Coronary artery (tissue), 2 donors: ENCODE data around the gene MAGEF1.

Experiments used
- DNase-seq: peaks from one replicate; pipeline ENCODE4 v3.0.0-alpha.2; 2017; ENCODE audit warnings: low spot score
- H3K27ac ChIP-seq, 2 donors: fragments of 200-600 bp; sonication (generic); one replicate each; pipeline ENCODE4 v1.5.1; 2016 to 2019
- H3K4me3 ChIP-seq: fragments of 200-600 bp; sonication (generic); 2 replicates; pipeline ENCODE4 v1.5.1; 2016; ENCODE audit warnings: mild to moderate bottlenecking, moderate library complexity
- TF ChIP-seq, protein P1 (sequence below): fragments of 200-600 bp; sonication (generic); IDR thresholded peaks from one replicate; pipeline ENCODE4 v1.5.1; 2019; ENCODE audit warnings: antibody characterized with exemption

MAGEF1 gene

DNA sequence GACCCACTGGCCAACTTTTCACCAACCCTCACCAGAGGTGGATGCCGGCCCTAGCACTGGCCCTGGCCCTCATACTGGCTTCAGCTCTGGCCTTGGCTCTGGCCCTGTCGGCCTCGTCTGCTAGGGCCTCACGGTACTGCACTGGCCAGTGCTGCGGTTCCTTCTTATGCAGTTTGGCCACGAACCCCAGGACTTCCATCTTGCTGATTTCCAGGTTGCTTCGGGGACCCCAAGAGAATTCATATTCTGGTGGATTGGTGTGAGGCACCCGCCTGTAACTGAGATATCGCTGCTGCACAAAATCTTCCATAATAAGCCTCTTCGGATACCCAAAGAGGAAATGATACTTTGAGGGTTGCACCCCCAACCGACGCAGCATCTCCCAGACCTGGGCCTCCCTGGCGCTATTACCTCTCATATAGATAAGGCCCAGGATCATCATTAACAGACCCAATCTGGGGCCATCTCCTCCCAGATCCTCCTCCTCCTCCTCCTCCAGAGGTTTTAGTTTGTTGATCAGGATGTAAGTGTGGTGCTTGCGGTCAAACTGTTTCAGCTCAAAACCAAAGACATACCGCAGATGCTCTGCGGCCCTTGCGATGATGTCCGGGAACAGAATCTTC, 883 bp downstream of the MAGEF1 start:
- TF ChIP-seq, protein P1, sequence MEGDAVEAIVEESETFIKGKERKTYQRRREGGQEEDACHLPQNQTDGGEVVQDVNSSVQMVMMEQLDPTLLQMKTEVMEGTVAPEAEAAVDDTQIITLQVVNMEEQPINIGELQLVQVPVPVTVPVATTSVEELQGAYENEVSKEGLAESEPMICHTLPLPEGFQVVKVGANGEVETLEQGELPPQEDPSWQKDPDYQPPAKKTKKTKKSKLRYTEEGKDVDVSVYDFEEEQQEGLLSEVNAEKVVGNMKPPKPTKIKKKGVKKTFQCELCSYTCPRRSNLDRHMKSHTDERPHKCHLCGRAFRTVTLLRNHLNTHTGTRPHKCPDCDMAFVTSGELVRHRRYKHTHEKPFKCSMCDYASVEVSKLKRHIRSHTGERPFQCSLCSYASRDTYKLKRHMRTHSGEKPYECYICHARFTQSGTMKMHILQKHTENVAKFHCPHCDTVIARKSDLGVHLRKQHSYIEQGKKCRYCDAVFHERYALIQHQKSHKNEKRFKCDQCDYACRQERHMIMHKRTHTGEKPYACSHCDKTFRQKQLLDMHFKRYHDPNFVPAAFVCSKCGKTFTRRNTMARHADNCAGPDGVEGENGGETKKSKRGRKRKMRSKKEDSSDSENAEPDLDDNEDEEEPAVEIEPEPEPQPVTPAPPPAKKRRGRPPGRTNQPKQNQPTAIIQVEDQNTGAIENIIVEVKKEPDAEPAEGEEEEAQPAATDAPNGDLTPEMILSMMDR, result no peak
- Histone ChIP-seq H3K4me3 (peak overlapping the region; percentile 84), H3K27ac (peak overlapping the region; percentile 90 to 92)
- no peak for DNase-seq

DNA sequence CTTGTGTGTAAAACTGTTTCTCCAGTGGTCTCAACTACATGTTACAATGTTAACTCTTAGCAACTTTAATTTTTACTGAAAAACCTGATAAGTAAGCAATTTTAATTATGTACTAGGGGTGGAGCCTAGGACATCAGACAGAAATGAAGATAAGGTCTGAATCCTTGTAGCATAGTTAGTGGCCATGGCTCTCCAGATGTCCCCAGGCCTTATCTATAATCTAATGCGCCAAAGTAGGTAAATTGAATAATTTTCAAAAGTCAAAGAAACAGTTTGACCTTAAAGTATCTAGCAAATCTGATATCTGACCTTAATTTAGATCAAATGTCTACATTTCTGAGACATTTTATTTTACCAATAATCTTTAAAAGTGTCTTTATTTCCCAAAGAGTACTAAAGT, 8.2 kb downstream of the MAGEF1 start:
- no peak for DNase-seq
- no peak overlapping the region for H3K4me3 ChIP-seq
- H3K27ac ChIP-seq, result no peak overlapping the region
- TF ChIP-seq, protein P1, result no peak

DNA sequence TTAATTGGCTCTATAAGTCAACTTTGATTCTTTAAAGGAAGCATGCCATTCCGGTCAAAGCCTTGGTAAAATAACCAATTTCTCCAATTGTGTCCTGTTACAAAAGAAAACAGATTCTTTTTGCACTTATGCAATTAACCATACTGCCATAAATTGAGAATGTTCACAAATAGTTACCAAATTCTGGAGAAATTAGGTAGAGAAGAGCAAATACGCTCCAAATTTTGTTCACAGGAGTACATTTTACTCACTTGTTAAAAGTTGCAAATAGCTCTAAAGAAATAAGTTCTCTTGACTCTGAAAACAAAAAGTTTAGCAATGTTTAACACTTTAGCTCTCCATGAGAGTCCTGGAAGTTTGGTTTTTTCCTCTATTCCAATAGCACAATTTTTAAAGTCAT, 11.1 kb downstream of the MAGEF1 start:
- H3K4me3 ChIP-seq, result no peak overlapping the region
- TF ChIP-seq, protein P1, result no peak
- no peak for DNase-seq
- no peak overlapping the region for H3K27ac ChIP-seq

DNA sequence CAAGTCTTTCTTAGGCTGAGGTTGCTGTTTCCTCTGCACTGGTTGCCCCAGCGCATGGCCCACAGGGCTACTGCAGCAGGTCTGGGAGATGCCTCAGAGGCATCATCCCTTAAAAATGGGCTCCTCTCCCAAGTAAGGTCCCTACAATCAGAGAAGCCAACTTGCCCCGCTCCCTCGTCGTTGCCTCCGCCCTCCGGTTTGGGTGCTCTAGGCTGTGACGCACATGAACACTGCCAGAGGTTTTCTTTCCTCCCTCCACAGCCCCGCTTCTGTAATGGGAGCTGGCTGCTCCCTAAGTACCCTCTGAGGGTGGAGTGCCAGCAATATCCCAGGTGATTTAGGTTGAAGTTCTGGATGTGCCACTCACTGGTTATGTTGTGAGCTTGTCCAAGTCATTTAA, 14.0 kb downstream of the MAGEF1 start:
- no peak overlapping the region for H3K4me3 ChIP-seq
- H3K27ac ChIP-seq, result no peak overlapping the region
- DNase-seq, result no peak
- TF ChIP-seq, protein P1, result no peak

DNA sequence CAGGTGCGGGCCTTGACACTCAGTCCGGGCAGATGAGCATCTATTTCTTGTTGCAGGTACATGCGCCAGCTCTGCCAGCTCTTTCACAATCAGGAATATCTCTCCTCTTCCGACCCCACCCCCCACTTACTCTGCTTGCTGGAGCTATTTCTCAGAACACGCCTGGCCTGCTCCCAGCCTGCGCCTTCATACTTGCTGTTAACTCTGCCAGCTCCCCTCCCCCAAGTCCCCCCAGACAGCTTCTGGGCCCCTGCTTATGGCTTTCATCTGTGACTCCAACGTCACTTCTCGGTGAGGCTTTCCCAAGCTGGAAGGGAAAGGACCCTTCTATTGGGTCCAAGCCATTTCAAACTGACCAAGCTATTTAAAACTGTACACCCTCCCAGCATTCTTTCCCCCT, 15.2 kb downstream of the MAGEF1 start:
- no peak for DNase-seq
- no peak overlapping the region for H3K4me3 ChIP-seq
- TF ChIP-seq, protein P1, result no peak
- H3K27ac ChIP-seq, result no peak overlapping the region

DNA sequence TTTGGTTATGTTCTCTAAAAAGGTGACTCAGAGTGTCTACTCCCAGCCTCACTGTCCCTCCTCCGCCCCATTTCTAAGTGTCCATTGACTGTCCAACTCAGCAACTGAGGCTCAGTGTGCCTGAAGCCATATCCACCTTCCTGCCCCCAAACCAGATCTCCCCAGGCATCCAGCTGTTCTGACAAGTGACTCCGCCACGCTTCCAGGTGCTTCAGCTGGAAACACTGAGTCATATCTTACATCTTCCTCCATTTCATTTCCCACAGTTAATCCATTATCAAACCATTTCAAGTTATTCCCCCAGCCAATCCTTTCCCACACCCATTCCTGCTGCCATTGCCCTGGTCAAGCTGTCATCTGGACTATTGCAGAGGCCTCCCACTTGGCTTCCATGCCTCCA, 17.1 kb downstream of the MAGEF1 start:
- Histone ChIP-seq H3K27ac (no peak overlapping the region), H3K4me3 (no peak overlapping the region)
- DNase-seq, result no peak
- TF ChIP-seq, protein P1, result no peak

DNA sequence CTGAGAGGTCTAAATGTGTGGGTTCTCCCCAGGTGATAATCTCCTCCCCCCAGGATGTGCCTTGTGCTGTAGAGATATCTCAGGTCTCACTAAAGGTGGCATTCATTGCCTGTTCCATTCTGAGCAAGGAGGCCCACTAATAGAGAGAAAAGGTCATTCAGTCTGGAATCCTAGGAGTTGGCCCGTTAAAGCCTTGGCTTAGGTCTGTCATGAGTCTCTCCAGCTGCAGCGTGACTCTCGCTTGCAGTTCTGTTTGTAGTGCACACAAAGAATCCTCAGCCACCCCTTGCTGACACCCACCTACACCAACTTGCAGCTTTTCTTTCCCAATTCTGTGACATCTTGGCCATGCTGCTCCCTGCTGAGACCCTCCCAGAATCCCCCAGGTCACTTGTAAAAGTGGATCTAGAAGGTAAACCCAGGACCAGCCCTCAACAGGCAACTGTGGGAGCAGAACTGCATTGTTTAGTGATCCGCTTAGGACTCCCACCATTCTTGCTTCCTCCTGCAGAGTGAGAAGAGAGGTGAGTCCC, 17.7 kb downstream of the MAGEF1 start:
- Histone ChIP-seq H3K4me3 (no peak overlapping the region), H3K27ac (no peak overlapping the region)
- DNase-seq, result no peak
- TF ChIP-seq, protein P1, result no peak
